ENCODE measurements around the gene STK10. TPM values are rescaled to one million over a fixed set of nuclear protein-coding genes. Genes with fewer than 3 reads are reported as not detected.

Gene STK10
- total and polyA plus RNA-seq, 2 experiments from 2014 or later: 7.5 to 17.8 TPM

- Histone ChIP-seq H2AFZ (no peak overlapping the region), H4K20me1 (replicated peaks; ENCODE audit: insufficient read depth) (no peaks in the 10 kb centered on the region), H3K79me2 (replicated peaks; ENCODE audit: insufficient read depth) (no peaks in the 10 kb centered on the region), H3F3A (replicated peaks; ENCODE audit: low read depth) (no peaks in the 10 kb centered on the region), H3K36me3 (ENCODE audit: insufficient read depth) (no peaks in the 10 kb centered on the region), H3K4me2 (no peak overlapping the region), H3K4me3 (no peak overlapping the region), H3K9me2 (ENCODE audit: insufficient read depth) (0 out of 2 replicates have a peak, but pooled peaks cover 5% of the 10 kb centered on the region), H3K27me3 (ENCODE audit: insufficient read depth) (no peaks in the 10 kb centered on the region), H3K27ac (ENCODE audit: low read depth) (no peak overlapping the region), H3K4me1 (ENCODE audit: insufficient read depth) (peaks cover 3% of the 10 kb centered on the region; the same call in 1 of the 2 replicates)
- Mint-ChIP-seq H3K27me3 (ENCODE audit: insufficient read depth, low read depth, poor library complexity) (peaks cover 4% of the 10 kb centered on the region), H3K9me3 (no peaks in the 10 kb centered on the region), H3K4me1 (peaks cover 8% of the 10 kb centered on the region), H3K4me3 (no peak overlapping the region), H3K36me3 (ENCODE audit: low read depth) (peaks cover 3% of the 10 kb centered on the region; the same call in 1 of the 3 replicates), H3K27ac (no peak overlapping the region)
- ATAC-seq (no peak), DNase-seq (ENCODE audit: low spot score) (no peak)
- TF ChIP-seq CTCF (conservative IDR thresholded peaks at IDR 0.05; ENCODE audit: low read depth in 2 of 2) (no peak), ETS1 (IDR thresholded peaks at IDR 0.05) (no peak), NANOG (IDR thresholded peaks at IDR 0.05; ENCODE audit: borderline replicate concordance) (no peak), ZNF331 (CRISPR knock-in tag; IDR thresholded peaks at IDR 0.05; ENCODE audit: low read depth) (no peak), EZH2phosphoT487 (IDR thresholded peaks at IDR 0.05; ENCODE audit: unreplicated experiment) (no peak), CREB1 (CRISPR knock-in tag; IDR thresholded peaks at IDR 0.05; ENCODE audit: low read depth) (no peak), ZNF462 (CRISPR knock-in tag; IDR thresholded peaks at IDR 0.05) (no peak), JUNB (IDR thresholded peaks at IDR 0.05; ENCODE audit: unreplicated experiment) (no peak), ZNF114 (CRISPR knock-in tag; IDR thresholded peaks at IDR 0.05) (no peak), EZH2 (IDR thresholded peaks at IDR 0.05; ENCODE audit: low read depth, unreplicated experiment) (no peak), POLR2AphosphoS5 (IDR thresholded peaks at IDR 0.05; ENCODE audit: low read depth) (no peak), STAT1 (IDR thresholded peaks at IDR 0.05; ENCODE audit: unreplicated experiment) (no peak)
- TF ChIP-seq, protein P1, sequence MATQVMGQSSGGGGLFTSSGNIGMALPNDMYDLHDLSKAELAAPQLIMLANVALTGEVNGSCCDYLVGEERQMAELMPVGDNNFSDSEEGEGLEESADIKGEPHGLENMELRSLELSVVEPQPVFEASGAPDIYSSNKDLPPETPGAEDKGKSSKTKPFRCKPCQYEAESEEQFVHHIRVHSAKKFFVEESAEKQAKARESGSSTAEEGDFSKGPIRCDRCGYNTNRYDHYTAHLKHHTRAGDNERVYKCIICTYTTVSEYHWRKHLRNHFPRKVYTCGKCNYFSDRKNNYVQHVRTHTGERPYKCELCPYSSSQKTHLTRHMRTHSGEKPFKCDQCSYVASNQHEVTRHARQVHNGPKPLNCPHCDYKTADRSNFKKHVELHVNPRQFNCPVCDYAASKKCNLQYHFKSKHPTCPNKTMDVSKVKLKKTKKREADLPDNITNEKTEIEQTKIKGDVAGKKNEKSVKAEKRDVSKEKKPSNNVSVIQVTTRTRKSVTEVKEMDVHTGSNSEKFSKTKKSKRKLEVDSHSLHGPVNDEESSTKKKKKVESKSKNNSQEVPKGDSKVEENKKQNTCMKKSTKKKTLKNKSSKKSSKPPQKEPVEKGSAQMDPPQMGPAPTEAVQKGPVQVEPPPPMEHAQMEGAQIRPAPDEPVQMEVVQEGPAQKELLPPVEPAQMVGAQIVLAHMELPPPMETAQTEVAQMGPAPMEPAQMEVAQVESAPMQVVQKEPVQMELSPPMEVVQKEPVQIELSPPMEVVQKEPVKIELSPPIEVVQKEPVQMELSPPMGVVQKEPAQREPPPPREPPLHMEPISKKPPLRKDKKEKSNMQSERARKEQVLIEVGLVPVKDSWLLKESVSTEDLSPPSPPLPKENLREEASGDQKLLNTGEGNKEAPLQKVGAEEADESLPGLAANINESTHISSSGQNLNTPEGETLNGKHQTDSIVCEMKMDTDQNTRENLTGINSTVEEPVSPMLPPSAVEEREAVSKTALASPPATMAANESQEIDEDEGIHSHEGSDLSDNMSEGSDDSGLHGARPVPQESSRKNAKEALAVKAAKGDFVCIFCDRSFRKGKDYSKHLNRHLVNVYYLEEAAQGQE (IDR thresholded peaks at IDR 0.05; ENCODE audit: unreplicated experiment): no peak
These were observed 97.0 kb downstream of the STK10 start for GRCh38 chr5:172090976-172091547.
